Measurements from ENCODE around the gene HRC. TPM values are rescaled to one million over a fixed set of nuclear protein-coding genes. Genes with fewer than 3 reads are reported as not detected.

The HRC gene
- total and polyA plus RNA-seq, 2 of the 8 experiments (the other 6 are each of a cell fraction or from before 2014, with no cell fraction given), result 2.3 to 2.6 TPM

DNA sequence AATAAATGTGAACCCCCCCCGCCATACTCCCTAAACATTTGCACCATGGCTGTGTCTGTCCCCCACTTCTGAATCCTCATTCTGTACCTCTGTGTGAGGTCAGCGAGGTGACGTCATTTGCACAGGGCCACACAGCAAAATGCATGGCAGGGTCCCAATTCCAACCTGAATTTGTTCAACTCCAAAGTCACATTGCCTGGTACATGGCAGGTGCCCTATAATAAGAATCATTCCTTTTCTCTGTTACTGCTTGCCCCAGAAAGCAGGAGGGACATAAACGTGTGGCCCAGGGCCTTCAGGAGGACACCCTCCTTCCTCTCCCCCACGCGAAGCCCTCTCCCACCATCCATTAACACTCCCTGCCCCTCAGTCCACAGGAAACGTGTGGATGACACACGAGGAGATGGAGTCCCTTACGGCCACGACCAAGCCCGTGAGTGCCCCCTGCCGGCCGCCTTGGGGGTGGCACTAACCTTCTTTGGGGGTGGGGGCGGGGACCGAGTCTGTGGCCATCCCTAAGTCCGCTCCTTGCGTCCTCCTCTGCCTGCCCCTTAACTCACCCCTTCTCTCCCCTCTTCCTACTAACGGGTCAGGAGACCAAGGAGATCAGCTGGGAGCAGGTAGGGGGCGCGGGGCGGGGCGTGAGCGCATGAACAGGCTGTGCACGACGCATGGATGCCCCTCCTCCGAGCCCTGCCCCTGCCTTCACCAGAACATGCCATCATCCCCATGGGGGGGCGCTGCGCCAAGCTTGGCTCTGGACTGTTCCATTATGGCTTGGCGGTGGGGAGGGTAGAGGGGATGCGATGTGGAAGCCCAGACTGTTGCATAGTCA lies 9.4 kb downstream of the HRC start (continued):
- TF ChIP-seq CBX5 (IDR thresholded peaks at IDR 0.05; ENCODE audit: low read depth, low read length) (no peak), CREB1 (IDR thresholded peaks at IDR 0.05) (peak; percentile 54; the same call in 1 of the 2 replicates), EP300 (IDR thresholded peaks at IDR 0.05; ENCODE audit: borderline replicate concordance in 1 of 2, low read depth in 2 of 2, low read length in 2 of 2) (peak in 1 of 2 experiments; percentile 98; a peak in 2 of 3 replicates), NRF1 (IDR thresholded peaks at IDR 0.05; ENCODE audit: low read depth, low read length) (no peak), RNF2 (IDR thresholded peaks at IDR 0.05; ENCODE audit: borderline replicate concordance, low read depth, low read length, missing control alignments, poor library complexity, severe bottlenecking) (no peak), HDAC6 (IDR thresholded peaks at IDR 0.05; ENCODE audit: low read depth, low read length) (no peak), KDM5A (IDR thresholded peaks at IDR 0.05; ENCODE audit: low read length) (no peak), ASH2L (IDR thresholded peaks at IDR 0.05; ENCODE audit: low read length) (peak; percentile 63)
- TF ChIP-seq, protein P1, sequence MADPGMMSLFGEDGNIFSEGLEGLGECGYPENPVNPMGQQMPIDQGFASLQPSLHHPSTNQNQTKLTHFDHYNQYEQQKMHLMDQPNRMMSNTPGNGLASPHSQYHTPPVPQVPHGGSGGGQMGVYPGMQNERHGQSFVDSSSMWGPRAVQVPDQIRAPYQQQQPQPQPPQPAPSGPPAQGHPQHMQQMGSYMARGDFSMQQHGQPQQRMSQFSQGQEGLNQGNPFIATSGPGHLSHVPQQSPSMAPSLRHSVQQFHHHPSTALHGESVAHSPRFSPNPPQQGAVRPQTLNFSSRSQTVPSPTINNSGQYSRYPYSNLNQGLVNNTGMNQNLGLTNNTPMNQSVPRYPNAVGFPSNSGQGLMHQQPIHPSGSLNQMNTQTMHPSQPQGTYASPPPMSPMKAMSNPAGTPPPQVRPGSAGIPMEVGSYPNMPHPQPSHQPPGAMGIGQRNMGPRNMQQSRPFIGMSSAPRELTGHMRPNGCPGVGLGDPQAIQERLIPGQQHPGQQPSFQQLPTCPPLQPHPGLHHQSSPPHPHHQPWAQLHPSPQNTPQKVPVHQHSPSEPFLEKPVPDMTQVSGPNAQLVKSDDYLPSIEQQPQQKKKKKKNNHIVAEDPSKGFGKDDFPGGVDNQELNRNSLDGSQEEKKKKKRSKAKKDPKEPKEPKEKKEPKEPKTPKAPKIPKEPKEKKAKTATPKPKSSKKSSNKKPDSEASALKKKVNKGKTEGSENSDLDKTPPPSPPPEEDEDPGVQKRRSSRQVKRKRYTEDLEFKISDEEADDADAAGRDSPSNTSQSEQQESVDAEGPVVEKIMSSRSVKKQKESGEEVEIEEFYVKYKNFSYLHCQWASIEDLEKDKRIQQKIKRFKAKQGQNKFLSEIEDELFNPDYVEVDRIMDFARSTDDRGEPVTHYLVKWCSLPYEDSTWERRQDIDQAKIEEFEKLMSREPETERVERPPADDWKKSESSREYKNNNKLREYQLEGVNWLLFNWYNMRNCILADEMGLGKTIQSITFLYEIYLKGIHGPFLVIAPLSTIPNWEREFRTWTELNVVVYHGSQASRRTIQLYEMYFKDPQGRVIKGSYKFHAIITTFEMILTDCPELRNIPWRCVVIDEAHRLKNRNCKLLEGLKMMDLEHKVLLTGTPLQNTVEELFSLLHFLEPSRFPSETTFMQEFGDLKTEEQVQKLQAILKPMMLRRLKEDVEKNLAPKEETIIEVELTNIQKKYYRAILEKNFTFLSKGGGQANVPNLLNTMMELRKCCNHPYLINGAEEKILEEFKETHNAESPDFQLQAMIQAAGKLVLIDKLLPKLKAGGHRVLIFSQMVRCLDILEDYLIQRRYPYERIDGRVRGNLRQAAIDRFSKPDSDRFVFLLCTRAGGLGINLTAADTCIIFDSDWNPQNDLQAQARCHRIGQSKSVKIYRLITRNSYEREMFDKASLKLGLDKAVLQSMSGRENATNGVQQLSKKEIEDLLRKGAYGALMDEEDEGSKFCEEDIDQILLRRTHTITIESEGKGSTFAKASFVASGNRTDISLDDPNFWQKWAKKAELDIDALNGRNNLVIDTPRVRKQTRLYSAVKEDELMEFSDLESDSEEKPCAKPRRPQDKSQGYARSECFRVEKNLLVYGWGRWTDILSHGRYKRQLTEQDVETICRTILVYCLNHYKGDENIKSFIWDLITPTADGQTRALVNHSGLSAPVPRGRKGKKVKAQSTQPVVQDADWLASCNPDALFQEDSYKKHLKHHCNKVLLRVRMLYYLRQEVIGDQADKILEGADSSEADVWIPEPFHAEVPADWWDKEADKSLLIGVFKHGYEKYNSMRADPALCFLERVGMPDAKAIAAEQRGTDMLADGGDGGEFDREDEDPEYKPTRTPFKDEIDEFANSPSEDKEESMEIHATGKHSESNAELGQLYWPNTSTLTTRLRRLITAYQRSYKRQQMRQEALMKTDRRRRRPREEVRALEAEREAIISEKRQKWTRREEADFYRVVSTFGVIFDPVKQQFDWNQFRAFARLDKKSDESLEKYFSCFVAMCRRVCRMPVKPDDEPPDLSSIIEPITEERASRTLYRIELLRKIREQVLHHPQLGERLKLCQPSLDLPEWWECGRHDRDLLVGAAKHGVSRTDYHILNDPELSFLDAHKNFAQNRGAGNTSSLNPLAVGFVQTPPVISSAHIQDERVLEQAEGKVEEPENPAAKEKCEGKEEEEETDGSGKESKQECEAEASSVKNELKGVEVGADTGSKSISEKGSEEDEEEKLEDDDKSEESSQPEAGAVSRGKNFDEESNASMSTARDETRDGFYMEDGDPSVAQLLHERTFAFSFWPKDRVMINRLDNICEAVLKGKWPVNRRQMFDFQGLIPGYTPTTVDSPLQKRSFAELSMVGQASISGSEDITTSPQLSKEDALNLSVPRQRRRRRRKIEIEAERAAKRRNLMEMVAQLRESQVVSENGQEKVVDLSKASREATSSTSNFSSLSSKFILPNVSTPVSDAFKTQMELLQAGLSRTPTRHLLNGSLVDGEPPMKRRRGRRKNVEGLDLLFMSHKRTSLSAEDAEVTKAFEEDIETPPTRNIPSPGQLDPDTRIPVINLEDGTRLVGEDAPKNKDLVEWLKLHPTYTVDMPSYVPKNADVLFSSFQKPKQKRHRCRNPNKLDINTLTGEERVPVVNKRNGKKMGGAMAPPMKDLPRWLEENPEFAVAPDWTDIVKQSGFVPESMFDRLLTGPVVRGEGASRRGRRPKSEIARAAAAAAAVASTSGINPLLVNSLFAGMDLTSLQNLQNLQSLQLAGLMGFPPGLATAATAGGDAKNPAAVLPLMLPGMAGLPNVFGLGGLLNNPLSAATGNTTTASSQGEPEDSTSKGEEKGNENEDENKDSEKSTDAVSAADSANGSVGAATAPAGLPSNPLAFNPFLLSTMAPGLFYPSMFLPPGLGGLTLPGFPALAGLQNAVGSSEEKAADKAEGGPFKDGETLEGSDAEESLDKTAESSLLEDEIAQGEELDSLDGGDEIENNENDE (IDR thresholded peaks at IDR 0.05; ENCODE audit: insufficient replicate concordance, low read length), result no peak

Data from H1 (cell line).